Raji (cell line): ENCODE data around the gene CNTD1.

Experiments
- POLR2A ChIP-seq: IDR thresholded peaks from 2 replicates; pipeline ENCODE4 v1.6.1; 2011; ENCODE audit warnings: low read depth, low read length, control low read depth; ENCODE audit not compliant: insufficient read depth

The CNTD1 gene

GRCh38 chr17:42775534-42776098 lies 23.0 kb upstream of the CNTD1 start:
- no peak for TF ChIP-seq POLR2A

DNA sequence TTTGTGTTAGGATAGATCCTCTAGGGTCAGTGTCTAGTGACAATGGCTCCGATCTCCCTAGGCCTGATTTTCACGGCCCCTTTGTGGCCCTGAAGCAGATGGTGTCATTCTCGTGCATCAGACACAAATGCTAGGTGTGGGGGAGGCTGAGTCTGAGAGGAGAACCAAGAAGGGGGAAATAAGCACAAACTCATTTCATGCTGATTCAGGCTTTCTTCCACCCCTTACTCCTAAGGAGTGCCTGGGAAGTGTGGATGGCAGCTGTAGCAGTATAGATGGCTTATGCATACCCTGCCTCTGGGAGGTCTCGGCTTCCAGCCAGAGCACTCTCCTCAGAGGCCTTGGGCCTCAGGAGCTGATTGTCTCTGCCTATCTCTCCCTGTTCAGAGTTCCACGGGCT lies 20.1 kb upstream of the CNTD1 start:
- TF ChIP-seq POLR2A = no peak

GRCh38 chr17:42779304-42779935 lies 19.2 kb upstream of the CNTD1 start:
- no peak for TF ChIP-seq POLR2A

DNA sequence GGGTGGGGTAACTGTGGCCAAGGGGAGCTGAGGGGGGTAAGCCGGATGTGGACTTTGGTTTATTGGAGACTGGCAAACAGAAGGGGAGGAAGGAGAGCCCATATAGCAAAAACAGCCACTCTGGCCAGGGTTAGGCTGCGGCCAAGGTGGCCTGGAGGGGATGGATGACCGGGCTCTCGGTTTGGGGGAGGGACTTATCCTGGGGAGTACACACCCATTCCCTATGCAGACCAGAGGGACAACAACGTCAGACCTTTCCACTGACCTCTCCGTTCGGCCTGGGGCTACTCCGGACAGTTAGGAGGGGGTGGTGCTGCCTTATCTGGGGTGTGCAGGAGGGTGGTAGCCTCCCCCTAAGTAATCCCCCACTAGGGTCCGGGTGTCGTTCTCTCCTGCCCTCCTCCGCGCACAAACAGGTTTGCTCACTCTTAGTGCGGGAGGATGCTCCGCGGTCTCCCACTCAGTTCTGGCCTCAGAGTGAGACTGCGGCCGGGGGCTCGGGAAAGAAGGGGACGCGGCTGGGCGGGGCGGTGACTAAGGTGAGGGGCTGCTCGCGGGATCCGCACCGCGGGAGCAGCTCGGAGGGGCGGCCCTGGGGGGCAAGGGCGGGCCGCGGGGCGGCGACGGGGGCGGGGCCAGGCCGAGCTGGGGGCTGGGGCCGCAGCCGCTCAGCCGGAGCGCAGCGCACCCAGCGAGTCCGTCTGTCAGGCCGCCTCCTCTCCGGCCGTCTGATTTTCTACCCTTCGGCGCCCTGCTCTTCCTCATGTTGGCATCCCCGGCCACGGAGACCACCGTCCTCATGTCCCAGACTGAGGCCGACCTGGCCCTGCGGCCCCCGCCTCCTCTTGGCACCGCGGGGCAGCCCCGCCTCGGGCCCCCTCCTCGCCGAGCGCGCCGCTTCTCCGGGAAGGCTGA lies 18.5 kb upstream of the CNTD1 start, which contains the start of gene WNK4:
Gene WNK4 (plus strand): TSS at position 675 of the 915 bp plus-strand sequence. CDS start 89 bp downstream, at position 764.
- TF ChIP-seq POLR2A = no peak

- no peak for TF ChIP-seq POLR2A
Measured at GRCh38 chr17:42780851-42781638, 17.6 kb upstream of the CNTD1 start.

DNA sequence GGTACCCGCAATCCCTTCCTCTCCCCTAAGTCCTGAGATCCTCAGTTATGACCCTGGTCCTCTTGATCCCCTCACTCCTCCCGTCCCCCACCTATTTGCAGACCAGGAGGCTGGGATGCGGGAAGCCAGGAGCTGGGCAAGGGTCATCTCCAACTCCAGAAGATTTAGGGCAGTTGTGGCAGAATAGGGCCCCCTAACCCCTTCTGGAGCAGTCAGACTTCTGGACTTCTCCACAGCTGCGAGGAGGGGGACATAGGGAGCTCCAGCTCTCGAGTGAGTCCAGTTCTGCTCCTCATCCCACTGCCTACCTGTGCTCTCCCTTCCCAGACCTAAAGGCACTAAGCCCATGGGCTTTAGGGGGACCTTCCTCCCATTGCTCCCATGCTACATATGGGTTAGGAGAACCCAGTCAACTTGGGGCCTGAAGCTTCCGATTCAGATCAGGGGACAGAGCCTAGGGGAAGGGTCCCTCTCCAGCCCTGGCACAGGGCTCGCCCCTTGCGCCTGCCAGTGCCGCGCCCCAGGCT lies 17.0 kb upstream of the CNTD1 start:
- no peak for TF ChIP-seq POLR2A

GRCh38 chr17:42782166-42783061 lies 16.2 kb upstream of the CNTD1 start:
- TF ChIP-seq POLR2A = no peak

DNA sequence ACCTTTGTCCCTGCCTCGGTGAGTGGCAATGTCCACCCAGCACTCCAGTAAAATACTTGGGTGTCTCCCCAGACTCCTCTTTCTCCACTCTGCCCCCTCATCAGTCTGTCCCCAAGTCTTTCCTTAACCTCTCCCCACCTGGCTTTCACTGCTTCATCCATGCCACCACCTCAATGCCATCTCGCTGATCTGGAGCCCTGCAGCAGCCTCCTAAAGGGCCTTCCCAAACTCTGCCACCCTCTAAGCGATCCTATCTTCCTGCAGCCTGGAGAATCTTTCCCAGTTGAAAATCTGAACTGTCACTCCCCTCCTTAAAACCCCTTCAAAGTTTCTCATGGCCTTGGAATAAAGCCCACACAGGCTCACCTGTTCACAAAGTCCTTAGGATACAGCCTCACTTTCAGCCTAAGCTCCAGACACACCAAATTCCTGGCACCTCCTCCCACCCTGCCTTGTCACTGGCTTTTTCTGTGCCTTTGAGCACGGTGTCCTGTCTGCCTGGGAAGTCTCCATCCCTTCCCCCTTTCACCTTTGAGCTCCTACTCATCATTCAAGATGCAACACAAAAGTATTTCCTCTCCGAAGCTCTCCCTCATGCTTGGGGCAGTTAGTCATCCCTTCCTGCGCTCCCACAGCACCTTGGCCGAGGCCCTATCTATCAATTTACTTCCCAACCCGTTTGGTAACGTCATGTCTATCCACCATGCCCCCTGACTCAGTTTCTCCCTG lies 15.4 kb upstream of the CNTD1 start:
- no peak for TF ChIP-seq POLR2A

- TF ChIP-seq POLR2A = no peak
Measured at GRCh38 chr17:42783791-42784138, 14.9 kb upstream of the CNTD1 start.

GRCh38 chr17:42784409-42784808 lies 14.3 kb upstream of the CNTD1 start:
- no peak for TF ChIP-seq POLR2A

- no peak for TF ChIP-seq POLR2A
Measured at GRCh38 chr17:42784811-42785592, 13.7 kb upstream of the CNTD1 start.

DNA sequence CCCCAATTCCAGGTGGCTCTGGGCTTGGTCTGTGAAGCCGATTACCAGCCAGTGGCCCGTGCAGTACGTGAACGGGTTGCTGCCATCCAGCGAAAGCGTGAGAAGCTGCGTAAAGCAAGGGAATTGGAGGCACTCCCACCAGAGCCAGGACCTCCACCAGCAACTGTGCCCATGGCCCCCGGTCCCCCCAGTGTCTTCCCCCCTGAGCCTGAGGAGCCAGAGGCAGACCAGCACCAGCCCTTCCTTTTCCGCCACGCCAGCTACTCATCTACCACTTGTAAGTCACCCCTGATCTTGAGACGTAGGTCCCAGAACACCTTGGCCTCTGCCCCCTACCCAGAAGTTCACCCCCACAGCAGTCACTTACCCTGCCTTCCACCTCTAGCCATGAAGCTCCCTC lies 11.4 kb upstream of the CNTD1 start:
- TF ChIP-seq POLR2A = no peak

DNA sequence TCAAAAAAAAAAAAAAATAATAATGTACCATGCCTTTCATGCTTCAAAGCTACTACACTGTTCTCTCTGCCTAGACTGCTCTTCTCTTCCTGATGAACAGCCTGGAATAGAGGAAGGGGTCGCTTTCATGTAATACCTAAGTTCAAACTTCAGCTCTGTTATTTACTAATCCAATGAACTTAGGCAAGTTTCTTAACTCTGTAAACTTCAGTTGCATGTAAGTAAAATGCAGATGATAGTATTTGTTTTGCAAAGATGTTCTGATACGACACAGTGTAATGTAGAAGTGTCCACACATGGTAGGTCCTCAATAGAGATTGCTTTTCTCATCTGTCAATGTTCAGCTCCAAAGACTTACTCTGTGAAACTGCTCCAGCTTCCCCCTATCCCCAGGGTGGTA lies 6.7 kb upstream of the CNTD1 start:
- TF ChIP-seq POLR2A = no peak
